Measurements from ENCODE around the gene MREG.
"Not testable (repeated sequence)": the region's sequence is repeated elsewhere in the genome, so short reads cannot be mapped to it uniquely, and the experiment has no call there.

Gene MREG

GRCh38 chr2:215965532-215966165 is 47.7 kb downstream of the MREG start:
- H3K4me3 ChIP-seq (ENCODE audit: low read depth, low read length) = no peak overlapping the region
- TF ChIP-seq CTCF (IDR thresholded peaks at IDR 0.05; ENCODE audit: control insufficient read depth, extremely low read depth, insufficient read depth) = no peak
- DNase-seq (ENCODE audit: low read depth) = no peak

GRCh38 chr2:215961981-215962380 is 51.4 kb downstream of the MREG start:
- no peak overlapping the region for H3K4me3 ChIP-seq (ENCODE audit: low read depth, low read length)
- TF ChIP-seq CTCF (IDR thresholded peaks at IDR 0.05; ENCODE audit: control insufficient read depth, extremely low read depth, insufficient read depth) = no peak
- DNase-seq (ENCODE audit: low read depth) = no peak

DNA sequence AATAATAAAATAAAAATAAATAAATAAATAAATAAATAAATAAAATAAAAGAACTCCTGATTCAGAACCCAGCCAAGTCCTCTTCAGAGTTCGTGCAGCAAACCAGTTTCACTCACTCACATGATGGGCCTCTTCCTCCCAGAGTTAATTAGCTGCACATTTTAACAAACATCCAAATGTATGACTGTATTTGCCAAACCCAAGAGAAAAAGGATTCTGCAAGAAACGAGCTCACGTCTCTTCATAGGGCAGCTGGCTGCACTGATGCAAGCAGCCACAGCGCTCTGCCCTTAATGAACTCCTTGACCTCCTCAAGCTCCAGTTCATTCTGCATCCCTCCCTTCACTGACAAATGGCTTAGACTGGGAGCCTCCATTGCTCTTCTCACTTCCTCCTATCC is 55.1 kb downstream of the MREG start:
- DNase-seq (ENCODE audit: low read depth) = no peak
- no peak overlapping the region for H3K4me3 ChIP-seq (ENCODE audit: low read depth, low read length)
- no peak for TF ChIP-seq CTCF (IDR thresholded peaks at IDR 0.05; ENCODE audit: control insufficient read depth, extremely low read depth, insufficient read depth)

GRCh38 chr2:215957354-215958122 is 55.8 kb downstream of the MREG start:
- not testable (repeated sequence) for H3K4me3 ChIP-seq (ENCODE audit: low read depth, low read length)

GRCh38 chr2:215952860-215953637 is 60.3 kb downstream of the MREG start:
- DNase-seq (ENCODE audit: low read depth) = no peak
- TF ChIP-seq CTCF (IDR thresholded peaks at IDR 0.05; ENCODE audit: control insufficient read depth, extremely low read depth, insufficient read depth) = no peak

More at GRCh38 chr2:215957354-215958122, 55.8 kb downstream of the MREG start:
- not testable (repeated sequence) for DNase-seq (ENCODE audit: low read depth)

GRCh38 chr2:215951558-215951957 is 61.8 kb downstream of the MREG start:
- TF ChIP-seq CTCF (IDR thresholded peaks at IDR 0.05; ENCODE audit: control insufficient read depth, extremely low read depth, insufficient read depth) = no peak
- no peak overlapping the region for H3K4me3 ChIP-seq (ENCODE audit: low read depth, low read length)
- DNase-seq (ENCODE audit: low read depth) = no peak

More at GRCh38 chr2:215952860-215953637, 60.3 kb downstream of the MREG start:
- H3K4me3 ChIP-seq (ENCODE audit: low read depth, low read length) = no peak overlapping the region

DNA sequence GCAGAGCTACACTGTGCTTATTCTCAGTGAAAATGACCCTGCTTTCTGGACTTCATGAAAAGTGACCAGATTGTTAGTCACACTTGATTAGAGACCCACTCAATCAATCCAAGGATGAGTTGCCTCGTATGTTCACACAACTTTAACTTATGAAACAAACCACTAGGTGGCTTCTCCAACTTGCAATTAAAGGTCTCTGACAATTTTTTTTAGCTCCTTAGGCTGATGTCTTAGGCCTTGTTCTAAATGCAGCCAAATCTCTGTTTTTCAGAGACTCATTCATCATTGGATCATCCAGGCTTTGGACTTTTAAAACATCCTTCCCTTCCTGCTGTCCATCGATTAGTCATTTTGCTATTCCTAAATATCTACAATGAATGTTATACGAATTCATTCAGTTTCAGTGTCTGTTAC is 63.4 kb downstream of the MREG start:
- no peak overlapping the region for H3K4me3 ChIP-seq (ENCODE audit: low read depth, low read length)
- no peak for DNase-seq (ENCODE audit: low read depth)
- peak; percentile 50 for TF ChIP-seq CTCF (IDR thresholded peaks at IDR 0.05; ENCODE audit: control insufficient read depth, extremely low read depth, insufficient read depth)
